ENCODE data around the gene RNF224.

Gene RNF224

DNA sequence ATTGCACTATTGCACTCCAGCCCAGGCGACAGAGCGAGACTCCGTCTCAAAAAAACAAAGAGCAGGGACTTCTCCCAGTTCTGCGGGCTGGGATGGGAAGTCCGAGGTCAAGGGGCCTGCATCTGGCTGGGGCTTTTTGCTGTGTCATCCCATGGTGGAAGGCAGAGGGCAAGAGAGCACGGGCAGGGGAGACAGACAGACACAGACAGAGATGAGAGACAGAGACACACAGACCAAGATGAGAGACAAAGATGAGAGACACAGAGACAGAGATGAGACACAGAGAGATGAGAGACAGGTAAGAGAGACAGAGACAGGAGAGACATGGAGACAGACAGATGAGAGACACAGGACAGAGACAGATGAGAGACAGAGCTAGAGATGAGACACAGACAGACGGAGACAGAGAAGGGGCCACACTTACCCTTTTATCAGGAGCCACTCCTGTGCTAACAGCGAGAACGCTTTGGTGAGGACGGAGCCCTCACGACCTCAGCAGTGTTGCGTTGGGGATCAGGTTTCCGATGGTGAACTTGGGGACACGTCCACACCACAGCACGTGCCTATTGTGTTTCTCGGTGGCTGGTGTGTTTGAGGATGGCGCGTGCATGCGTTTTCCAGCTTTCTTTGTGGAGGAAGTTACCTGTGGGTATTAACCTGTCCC lies 41.4 kb downstream of the RNF224 start:
- H3K27ac ChIP-seq: peak overlapping the region; percentile 99
- TF ChIP-seq, protein P1, sequence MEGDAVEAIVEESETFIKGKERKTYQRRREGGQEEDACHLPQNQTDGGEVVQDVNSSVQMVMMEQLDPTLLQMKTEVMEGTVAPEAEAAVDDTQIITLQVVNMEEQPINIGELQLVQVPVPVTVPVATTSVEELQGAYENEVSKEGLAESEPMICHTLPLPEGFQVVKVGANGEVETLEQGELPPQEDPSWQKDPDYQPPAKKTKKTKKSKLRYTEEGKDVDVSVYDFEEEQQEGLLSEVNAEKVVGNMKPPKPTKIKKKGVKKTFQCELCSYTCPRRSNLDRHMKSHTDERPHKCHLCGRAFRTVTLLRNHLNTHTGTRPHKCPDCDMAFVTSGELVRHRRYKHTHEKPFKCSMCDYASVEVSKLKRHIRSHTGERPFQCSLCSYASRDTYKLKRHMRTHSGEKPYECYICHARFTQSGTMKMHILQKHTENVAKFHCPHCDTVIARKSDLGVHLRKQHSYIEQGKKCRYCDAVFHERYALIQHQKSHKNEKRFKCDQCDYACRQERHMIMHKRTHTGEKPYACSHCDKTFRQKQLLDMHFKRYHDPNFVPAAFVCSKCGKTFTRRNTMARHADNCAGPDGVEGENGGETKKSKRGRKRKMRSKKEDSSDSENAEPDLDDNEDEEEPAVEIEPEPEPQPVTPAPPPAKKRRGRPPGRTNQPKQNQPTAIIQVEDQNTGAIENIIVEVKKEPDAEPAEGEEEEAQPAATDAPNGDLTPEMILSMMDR (conservative IDR thresholded peaks at IDR 0.05): no peak

DNA sequence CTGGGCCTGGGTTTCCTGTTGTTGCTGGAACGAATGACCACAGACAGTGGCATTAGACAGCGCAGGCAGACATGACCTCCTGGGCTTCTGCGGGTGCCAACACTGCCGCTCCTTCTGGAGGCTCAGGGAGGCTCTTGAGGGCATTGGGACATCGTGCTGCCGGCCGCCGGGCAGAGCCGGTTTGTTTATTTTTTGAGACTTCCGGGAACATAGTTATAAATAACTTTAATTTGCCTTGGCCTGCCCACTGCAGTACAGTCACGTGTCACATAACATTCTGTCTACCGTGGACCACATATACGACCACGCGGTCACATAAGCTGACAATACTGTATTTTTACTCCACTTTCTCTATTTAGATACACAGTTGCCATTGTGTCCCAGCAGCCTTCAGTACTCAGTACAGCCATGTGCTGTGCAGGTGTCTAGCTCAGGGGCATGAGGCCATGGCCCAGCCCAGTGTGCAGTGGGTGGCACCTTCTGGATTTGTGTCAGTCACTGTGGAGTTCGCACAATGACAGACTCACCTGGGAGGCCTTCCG lies 42.0 kb downstream of the RNF224 start:
- H3K27ac ChIP-seq: peak overlapping the region; percentile 99
- TF ChIP-seq, protein P1 (conservative IDR thresholded peaks at IDR 0.05): no peak

- H3K27ac ChIP-seq: peak overlapping the region; percentile 99
- TF ChIP-seq, protein P1 (conservative IDR thresholded peaks at IDR 0.05): no peak
Measured at GRCh38 chr9:137270929-137271695, 43.8 kb downstream of the RNF224 start.

DNA sequence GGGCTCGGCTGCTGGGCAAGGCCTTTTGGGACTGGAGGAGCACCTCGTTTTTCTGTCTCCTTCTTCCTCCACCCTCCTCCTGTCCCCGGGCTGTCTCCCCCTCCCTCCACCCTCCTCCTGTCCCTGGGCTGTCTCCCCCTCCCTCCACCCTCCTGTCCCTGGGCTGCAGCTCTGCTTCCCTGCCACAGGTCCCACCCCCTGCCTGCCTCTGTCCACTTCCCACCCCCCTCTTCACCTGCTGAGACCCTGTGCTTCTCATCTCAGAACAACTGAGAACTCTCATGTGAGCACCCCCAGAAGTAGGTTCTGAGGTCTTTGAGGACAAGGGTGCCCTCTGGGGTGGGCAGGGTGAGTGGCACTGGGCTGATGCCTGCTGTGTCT lies 44.4 kb downstream of the RNF224 start:
- TF ChIP-seq, protein P1 (conservative IDR thresholded peaks at IDR 0.05): no peak
- peak overlapping the region; percentile 99 for H3K27ac ChIP-seq

- TF ChIP-seq, protein P1 (conservative IDR thresholded peaks at IDR 0.05): no peak
- H3K27ac ChIP-seq: peak overlapping the region; percentile 99
Measured at GRCh38 chr9:137272241-137273094, 45.2 kb downstream of the RNF224 start.

DNA sequence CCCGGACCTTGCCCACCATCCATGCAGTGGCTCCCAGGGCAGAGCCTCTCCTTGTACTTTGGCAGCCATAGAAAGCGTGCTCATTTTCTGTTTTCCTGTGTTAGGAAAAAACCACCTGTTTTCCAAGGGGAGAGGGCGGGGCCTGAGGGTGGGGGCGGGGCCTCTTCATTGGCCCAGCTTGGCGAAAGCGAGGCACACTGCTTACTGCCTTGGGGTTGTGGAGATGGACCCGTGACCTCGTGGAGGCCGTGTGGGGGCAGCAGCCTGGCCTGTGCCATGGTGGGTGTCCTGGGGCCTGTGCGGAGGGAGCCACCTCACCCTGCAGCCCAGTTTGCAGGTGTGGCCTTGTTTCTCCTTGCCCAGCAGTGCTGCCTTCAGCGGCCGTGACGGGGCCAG lies 45.8 kb downstream of the RNF224 start:
- TF ChIP-seq, protein P1 (conservative IDR thresholded peaks at IDR 0.05): no peak
- peak overlapping the region; percentile 99 for H3K27ac ChIP-seq
